K562 (cell line): ENCODE results near the gene RBM5. TPM values are rescaled to one million over a fixed set of nuclear protein-coding genes. Genes with fewer than 3 reads are reported as not detected.
A peak's percentile ranks its signal among the peaks of the same experiment; 100 is the strongest.

Source experiments
- BRD9 ChIP-seq: fragments of 450-650 bp; IDR thresholded peaks from 2 replicates; pipeline ENCODE4 v1.6.1; 2018; ENCODE audit warnings: low read depth; ENCODE audit not compliant: partially characterized antibody
- BRF1 ChIP-seq: IDR thresholded peaks from 3 replicates; pipeline ENCODE4 v1.6.1; 2011; ENCODE audit warnings: borderline replicate concordance, mild to moderate bottlenecking; ENCODE audit not compliant: insufficient read length; ENCODE audit errors: extremely low read depth
- HNRNPUL1 ChIP-seq: fragments of 200-400 bp; formaldehyde crosslinking; IDR thresholded peaks from 2 replicates; pipeline ENCODE4 v1.6.1; 2017; ENCODE audit warnings: low read length
- MTA2 ChIP-seq: fragments of 450-650 bp; IDR thresholded peaks from 2 replicates; pipeline ENCODE4 v1.6.1; 2016; ENCODE audit warnings: low read depth
- NR2F6 ChIP-seq: fragments of 450-650 bp; formaldehyde crosslinking; IDR thresholded peaks from 2 replicates; pipeline ENCODE4 v1.4.0; 2020; ENCODE audit warnings: mild to moderate bottlenecking
- PML ChIP-seq: IDR thresholded peaks from 2 replicates; pipeline ENCODE4 v1.6.1; 2012; ENCODE audit warnings: low read length, inconsistent platforms
- SETDB1 ChIP-seq: IDR thresholded peaks from one replicate; pipeline ENCODE4 v1.6.1; 2012; ENCODE audit warnings: low read length, control low read depth, inconsistent platforms
- SIN3A ChIP-seq, 2 experiments: fragments of 150-350 bp in 1 of 2; IDR thresholded peaks; 2 replicates each; pipeline ENCODE4 v1.6.1; 2011 to 2016; ENCODE audit warnings: borderline replicate concordance in 2 of 2, low read depth in 2 of 2, low read length in 2 of 2, mild to moderate bottlenecking in 2 of 2, moderate library complexity in 2 of 2; ENCODE audit not compliant: control insufficient read depth in 1 of 2
- TAF9B ChIP-seq: fragments of 450-650 bp; IDR thresholded peaks from 2 replicates; pipeline ENCODE4 v1.6.1; 2018; ENCODE audit warnings: mild to moderate bottlenecking; ENCODE audit not compliant: partially characterized antibody
- TBL1XR1 ChIP-seq, 2 experiments: IDR thresholded peaks; 2 replicates each; pipeline ENCODE4 v1.6.1; 2012; ENCODE audit warnings: improper control_type of control experiment in 2 of 2, low read length in 2 of 2, mild to moderate bottlenecking in 1 of 2
- WHSC1 ChIP-seq: IDR thresholded peaks from one replicate; pipeline ENCODE4 v1.6.1; 2012; ENCODE audit warnings: low read length, control low read depth, inconsistent platforms
- ZFP1 ChIP-seq: fragments of 450-650 bp; formaldehyde crosslinking; IDR thresholded peaks from 2 replicates; pipeline ENCODE4 v1.4.0; 2020; ENCODE audit warnings: mild to moderate bottlenecking, mixed read lengths
- ZZZ3 ChIP-seq: fragments of 450-650 bp; IDR thresholded peaks from 2 replicates; pipeline ENCODE4 v1.6.1; 2016; ENCODE audit warnings: antibody characterized with exemption, mild to moderate bottlenecking, moderate library complexity
- polyA plus RNA-seq, 8 experiments: library from polyadenylated mRNA; depleted of rRNA in 4 of 8; stranded (reverse) in 5 of 8; unstranded in 3 of 8; fragments of >200 nt; fragmentation: Nextera tagmentation in 2 of 8; fragmentation: Illumina TruSeq in 1 of 8; extraction: Ambion mirVana in 2 of 8; extraction: Trizol in 1 of 8; gene quantifications; 2 replicates each; pipeline versions ENCODE4 v1.2.1 to v1.2.3, GENCODE V29; 2011 to 2014; ENCODE audit warnings: inconsistent platforms in 1 of 8, missing spikeins in 1 of 8
- total RNA-seq, 7 experiments: library from RNA; depleted of rRNA in 6 of 7; stranded (reverse); fragments of >200 nt in 6 of 7; fragmentation: Illumina TruSeq in 2 of 7; extraction: Trizol in 2 of 7; gene quantifications; 2 replicates each; pipeline versions ENCODE4 v1.2.1 to v1.2.3, GENCODE V29; 2011 to 2021; ENCODE audit warnings: low replicate concordance in 1 of 7
- TF ChIP-seq, protein P1 (sequence below): fragments of 200-600 bp; sonication (generic); IDR thresholded peaks from one replicate; pipeline ENCODE4 v1.6.1; 2012; ENCODE audit warnings: mild to moderate bottlenecking, low read depth, low read length, inconsistent platforms
- TF ChIP-seq, protein P2 (sequence below): fragments of 450-650 bp; IDR thresholded peaks from 2 replicates; pipeline ENCODE4 v1.6.1; 2016; ENCODE audit warnings: borderline replicate concordance

RBM5 gene
- total and polyA plus RNA-seq, 9 of the 15 experiments (the other 6 are each of a cell fraction or from before 2014, with no cell fraction given) = 24.5 to 153 (median 81.6) TPM

GRCh38 chr3:50088725-50089608 lies at the start of gene RBM5 (continued):
- TF ChIP-seq, protein P1, sequence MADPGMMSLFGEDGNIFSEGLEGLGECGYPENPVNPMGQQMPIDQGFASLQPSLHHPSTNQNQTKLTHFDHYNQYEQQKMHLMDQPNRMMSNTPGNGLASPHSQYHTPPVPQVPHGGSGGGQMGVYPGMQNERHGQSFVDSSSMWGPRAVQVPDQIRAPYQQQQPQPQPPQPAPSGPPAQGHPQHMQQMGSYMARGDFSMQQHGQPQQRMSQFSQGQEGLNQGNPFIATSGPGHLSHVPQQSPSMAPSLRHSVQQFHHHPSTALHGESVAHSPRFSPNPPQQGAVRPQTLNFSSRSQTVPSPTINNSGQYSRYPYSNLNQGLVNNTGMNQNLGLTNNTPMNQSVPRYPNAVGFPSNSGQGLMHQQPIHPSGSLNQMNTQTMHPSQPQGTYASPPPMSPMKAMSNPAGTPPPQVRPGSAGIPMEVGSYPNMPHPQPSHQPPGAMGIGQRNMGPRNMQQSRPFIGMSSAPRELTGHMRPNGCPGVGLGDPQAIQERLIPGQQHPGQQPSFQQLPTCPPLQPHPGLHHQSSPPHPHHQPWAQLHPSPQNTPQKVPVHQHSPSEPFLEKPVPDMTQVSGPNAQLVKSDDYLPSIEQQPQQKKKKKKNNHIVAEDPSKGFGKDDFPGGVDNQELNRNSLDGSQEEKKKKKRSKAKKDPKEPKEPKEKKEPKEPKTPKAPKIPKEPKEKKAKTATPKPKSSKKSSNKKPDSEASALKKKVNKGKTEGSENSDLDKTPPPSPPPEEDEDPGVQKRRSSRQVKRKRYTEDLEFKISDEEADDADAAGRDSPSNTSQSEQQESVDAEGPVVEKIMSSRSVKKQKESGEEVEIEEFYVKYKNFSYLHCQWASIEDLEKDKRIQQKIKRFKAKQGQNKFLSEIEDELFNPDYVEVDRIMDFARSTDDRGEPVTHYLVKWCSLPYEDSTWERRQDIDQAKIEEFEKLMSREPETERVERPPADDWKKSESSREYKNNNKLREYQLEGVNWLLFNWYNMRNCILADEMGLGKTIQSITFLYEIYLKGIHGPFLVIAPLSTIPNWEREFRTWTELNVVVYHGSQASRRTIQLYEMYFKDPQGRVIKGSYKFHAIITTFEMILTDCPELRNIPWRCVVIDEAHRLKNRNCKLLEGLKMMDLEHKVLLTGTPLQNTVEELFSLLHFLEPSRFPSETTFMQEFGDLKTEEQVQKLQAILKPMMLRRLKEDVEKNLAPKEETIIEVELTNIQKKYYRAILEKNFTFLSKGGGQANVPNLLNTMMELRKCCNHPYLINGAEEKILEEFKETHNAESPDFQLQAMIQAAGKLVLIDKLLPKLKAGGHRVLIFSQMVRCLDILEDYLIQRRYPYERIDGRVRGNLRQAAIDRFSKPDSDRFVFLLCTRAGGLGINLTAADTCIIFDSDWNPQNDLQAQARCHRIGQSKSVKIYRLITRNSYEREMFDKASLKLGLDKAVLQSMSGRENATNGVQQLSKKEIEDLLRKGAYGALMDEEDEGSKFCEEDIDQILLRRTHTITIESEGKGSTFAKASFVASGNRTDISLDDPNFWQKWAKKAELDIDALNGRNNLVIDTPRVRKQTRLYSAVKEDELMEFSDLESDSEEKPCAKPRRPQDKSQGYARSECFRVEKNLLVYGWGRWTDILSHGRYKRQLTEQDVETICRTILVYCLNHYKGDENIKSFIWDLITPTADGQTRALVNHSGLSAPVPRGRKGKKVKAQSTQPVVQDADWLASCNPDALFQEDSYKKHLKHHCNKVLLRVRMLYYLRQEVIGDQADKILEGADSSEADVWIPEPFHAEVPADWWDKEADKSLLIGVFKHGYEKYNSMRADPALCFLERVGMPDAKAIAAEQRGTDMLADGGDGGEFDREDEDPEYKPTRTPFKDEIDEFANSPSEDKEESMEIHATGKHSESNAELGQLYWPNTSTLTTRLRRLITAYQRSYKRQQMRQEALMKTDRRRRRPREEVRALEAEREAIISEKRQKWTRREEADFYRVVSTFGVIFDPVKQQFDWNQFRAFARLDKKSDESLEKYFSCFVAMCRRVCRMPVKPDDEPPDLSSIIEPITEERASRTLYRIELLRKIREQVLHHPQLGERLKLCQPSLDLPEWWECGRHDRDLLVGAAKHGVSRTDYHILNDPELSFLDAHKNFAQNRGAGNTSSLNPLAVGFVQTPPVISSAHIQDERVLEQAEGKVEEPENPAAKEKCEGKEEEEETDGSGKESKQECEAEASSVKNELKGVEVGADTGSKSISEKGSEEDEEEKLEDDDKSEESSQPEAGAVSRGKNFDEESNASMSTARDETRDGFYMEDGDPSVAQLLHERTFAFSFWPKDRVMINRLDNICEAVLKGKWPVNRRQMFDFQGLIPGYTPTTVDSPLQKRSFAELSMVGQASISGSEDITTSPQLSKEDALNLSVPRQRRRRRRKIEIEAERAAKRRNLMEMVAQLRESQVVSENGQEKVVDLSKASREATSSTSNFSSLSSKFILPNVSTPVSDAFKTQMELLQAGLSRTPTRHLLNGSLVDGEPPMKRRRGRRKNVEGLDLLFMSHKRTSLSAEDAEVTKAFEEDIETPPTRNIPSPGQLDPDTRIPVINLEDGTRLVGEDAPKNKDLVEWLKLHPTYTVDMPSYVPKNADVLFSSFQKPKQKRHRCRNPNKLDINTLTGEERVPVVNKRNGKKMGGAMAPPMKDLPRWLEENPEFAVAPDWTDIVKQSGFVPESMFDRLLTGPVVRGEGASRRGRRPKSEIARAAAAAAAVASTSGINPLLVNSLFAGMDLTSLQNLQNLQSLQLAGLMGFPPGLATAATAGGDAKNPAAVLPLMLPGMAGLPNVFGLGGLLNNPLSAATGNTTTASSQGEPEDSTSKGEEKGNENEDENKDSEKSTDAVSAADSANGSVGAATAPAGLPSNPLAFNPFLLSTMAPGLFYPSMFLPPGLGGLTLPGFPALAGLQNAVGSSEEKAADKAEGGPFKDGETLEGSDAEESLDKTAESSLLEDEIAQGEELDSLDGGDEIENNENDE = no peak
- TF ChIP-seq TBL1XR1 (IDR thresholded peaks at IDR 0.05; ENCODE audit: low read length in 2 of 2) (no peak), MTA2 (no peak), PML (peak; percentile 37; the same call in 1 of the 2 replicates), NR2F6 (CRISPR knock-in tag) (no peak), ZFP1 (CRISPR knock-in tag) (no peak), SIN3A (IDR thresholded peaks at IDR 0.05; ENCODE audit: borderline replicate concordance in 2 of 2, control insufficient read depth in 1 of 2, low read depth in 2 of 2, low read length in 2 of 2) (peak in 1 of 2 experiments; percentile 22; a peak in 1 of 4 replicates), ZZZ3 (no peak), BRF1 (no peak), WHSC1 (no peak), TAF9B (peak; percentile 63), BRD9 (no peak), SETDB1 (no peak), HNRNPUL1 (no peak)
- TF ChIP-seq, protein P2, sequence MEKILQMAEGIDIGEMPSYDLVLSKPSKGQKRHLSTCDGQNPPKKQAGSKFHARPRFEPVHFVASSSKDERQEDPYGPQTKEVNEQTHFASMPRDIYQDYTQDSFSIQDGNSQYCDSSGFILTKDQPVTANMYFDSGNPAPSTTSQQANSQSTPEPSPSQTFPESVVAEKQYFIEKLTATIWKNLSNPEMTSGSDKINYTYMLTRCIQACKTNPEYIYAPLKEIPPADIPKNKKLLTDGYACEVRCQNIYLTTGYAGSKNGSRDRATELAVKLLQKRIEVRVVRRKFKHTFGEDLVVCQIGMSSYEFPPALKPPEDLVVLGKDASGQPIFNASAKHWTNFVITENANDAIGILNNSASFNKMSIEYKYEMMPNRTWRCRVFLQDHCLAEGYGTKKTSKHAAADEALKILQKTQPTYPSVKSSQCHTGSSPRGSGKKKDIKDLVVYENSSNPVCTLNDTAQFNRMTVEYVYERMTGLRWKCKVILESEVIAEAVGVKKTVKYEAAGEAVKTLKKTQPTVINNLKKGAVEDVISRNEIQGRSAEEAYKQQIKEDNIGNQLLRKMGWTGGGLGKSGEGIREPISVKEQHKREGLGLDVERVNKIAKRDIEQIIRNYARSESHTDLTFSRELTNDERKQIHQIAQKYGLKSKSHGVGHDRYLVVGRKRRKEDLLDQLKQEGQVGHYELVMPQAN = no peak; the same call in 1 of the 2 replicates
